SK-N-MC (cell line): ENCODE results near the gene CD34.
"Not testable (repeated sequence)": the region's sequence is repeated elsewhere in the genome, so short reads cannot be mapped to it uniquely, and the experiment has no call there.

Source experiments
- DNase-seq: peaks from one replicate; pipeline ENCODE4 v3.0.0-alpha.2; 2011; ENCODE audit warnings: low read depth, low spot score
- H3K27ac ChIP-seq: fragments of 200-600 bp; sonication (generic); 2 replicates; pipeline ENCODE4 v1.5.1; 2016; ENCODE audit warnings: mixed run types
- H3K36me3 ChIP-seq: fragments of 200-600 bp; sonication (generic); 2 replicates; pipeline ENCODE4 v1.6.1; 2017; ENCODE audit warnings: antibody characterized with exemption, low read length, mixed read lengths; ENCODE audit not compliant: insufficient read depth
- H3K4me3 ChIP-seq: fragments of 200-600 bp; sonication (generic); 2 replicates; pipeline ENCODE4 v1.5.1; 2016
- H3K9ac ChIP-seq: fragments of 200-600 bp; sonication (generic); 2 replicates; pipeline ENCODE4 v1.8.0; 2017; ENCODE audit warnings: mixed run types, mixed read lengths; ENCODE audit not compliant: insufficient read length
- H3K9me3 ChIP-seq: fragments of 200-600 bp; sonication (generic); 2 replicates; pipeline ENCODE4 v1.6.1; 2017; ENCODE audit warnings: low read depth, mild to moderate bottlenecking, antibody characterized with exemption, low read length, moderate library complexity, mixed read lengths
- EZH2 ChIP-seq: fragments of 200-600 bp; sonication (generic); IDR thresholded peaks from one replicate; pipeline ENCODE4 v1.6.1; 2017; ENCODE audit warnings: antibody characterized with exemption
- FOXP2 ChIP-seq: optimal IDR thresholded peaks from 2 replicates; pipeline ENCODE3; 2011; ENCODE audit warnings: mild to moderate bottlenecking, moderate library complexity; ENCODE audit not compliant: insufficient read depth; ENCODE audit errors: extremely low read length, control extremely low read depth
- POLR2AphosphoS5 ChIP-seq: IDR thresholded peaks from 2 replicates; pipeline ENCODE4 v1.6.1; 2012; ENCODE audit warnings: mild to moderate bottlenecking, low read depth, low read length, borderline replicate concordance

Gene CD34

DNA sequence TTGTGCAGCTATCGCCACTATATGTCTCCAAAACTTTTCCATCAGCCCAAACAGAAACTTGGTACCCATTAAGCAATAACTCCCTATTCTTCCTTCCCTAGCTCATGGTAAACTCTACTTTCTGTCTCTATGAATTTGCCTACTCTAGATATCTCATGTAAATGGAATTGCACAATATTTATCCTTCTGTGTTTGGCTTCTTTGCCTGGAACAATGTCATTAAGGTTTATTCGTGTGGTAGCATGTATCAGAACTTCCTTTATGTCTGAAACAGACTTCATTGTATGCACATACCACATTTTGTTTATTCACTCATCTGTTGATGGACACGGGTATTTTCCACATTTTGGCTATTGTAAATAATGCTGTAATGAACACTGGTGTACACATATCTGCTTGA, 40.7 kb upstream of the CD34 start:
- H3K36me3 ChIP-seq = no peaks in the 10 kb centered on the region

DNA sequence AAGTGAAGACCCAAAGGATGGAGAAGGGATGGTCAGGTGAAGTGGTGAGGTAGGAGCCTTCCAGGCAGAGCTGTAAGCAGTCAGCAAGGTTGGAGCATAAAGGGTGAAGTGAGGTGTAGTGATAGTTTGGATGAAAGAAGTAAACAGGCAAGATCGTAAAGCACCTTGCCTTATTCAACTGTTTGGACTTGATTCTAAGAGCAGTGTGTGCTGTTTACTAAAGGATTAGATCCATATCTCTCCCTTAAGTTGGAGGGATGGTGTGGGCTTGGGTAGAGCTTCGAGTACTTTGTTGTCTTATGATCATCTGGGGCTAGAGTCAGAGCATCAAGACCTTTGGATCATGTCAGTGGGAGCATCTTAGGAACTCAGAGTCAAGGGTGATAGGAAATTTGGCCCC, 39.8 kb upstream of the CD34 start:
- H3K9ac ChIP-seq = no peak overlapping the region
- H3K27ac ChIP-seq = no peak overlapping the region
- TF ChIP-seq EZH2 (no peak), FOXP2 (no peak), POLR2AphosphoS5 (no peak)
- H3K9me3 ChIP-seq = no peaks in the 10 kb centered on the region
- H3K4me3 ChIP-seq = no peak overlapping the region
- no peak for DNase-seq
- no peaks in the 10 kb centered on the region for H3K36me3 ChIP-seq

More for the DNA sequence above, 40.7 kb upstream of the CD34 start:
- Histone ChIP-seq H3K27ac (no peak overlapping the region), H3K4me3 (no peak overlapping the region), H3K9ac (no peak overlapping the region), H3K9me3 (no peaks in the 10 kb centered on the region)
- TF ChIP-seq EZH2 = no peak
- TF ChIP-seq POLR2AphosphoS5 = no peak
- no peak for DNase-seq

DNA sequence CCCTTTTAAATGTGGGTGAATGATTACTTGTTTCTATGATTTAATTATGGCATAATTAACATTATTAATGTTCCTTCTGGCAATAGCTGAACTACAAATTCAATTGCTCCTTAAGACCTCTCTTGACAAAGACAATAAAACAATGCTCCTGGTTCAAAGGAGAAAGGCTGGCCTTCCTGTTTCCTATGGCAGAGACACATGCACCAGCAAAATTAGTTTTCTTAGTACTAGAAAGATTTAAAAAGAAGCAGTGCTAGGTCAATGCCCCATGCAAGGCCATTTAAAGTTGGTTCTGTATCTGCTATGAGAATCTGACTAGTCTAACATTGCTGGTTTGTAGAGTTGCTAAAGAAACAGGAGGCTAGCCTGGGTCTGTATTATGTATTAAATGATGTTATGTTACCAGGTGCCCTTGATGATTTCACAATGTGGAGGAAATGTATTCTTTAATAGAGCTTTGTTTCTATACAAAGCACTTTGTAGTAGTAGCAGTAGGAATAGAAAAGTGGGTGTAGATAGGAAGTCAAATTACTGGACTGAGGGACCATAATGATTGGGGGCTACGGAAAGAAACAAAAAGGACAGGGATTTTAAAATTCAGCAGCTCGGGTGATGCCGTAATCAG, 38.8 kb upstream of the CD34 start:
- Histone ChIP-seq H3K9me3 (no peaks in the 10 kb centered on the region), H3K4me3 (no peak overlapping the region), H3K27ac (no peak overlapping the region), H3K36me3 (no peaks in the 10 kb centered on the region), H3K9ac (no peak overlapping the region)
- DNase-seq = no peak
- no peak for TF ChIP-seq EZH2
- TF ChIP-seq POLR2AphosphoS5 = no peak
- no peak for TF ChIP-seq FOXP2

DNA sequence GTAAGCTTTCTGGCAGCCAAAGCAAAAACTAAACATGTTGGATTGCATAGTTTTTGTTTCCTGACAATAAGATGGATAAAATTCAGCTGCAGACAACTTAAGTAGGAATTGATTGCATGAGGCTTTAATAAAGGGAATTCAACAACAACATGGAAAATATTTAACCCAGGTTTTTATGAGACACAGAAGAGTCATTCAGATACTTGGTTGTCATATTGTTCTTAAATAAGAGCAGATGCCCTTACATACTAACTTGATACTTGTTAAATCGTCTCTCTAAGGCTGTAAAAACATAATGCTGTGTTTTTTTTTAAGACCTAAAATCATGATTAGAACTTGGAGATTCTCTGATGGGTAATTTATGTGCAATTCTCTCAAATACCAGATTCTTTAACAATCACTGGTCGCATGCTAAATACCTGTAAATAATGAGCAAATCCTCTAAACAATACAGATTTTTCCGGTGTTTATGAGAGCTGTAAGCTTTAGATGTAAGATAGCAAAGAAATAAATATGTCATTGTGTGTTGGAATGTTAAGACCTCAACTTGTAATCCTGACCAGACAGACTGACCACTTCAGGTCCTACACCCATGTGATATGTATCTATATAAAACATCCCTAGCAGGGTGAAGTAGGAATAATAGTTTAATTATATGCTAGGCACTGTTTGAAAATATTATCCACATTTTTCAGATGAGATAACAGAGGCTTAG, 37.8 kb upstream of the CD34 start:
- no peak overlapping the region for H3K27ac ChIP-seq
- no peaks in the 10 kb centered on the region for H3K36me3 ChIP-seq
- TF ChIP-seq FOXP2 = no peak
- TF ChIP-seq EZH2 = no peak
- no peak for TF ChIP-seq POLR2AphosphoS5
- no peak for DNase-seq
- no peak overlapping the region for H3K9ac ChIP-seq
- no peak overlapping the region for H3K4me3 ChIP-seq
- H3K9me3 ChIP-seq = no peaks in the 10 kb centered on the region

DNA sequence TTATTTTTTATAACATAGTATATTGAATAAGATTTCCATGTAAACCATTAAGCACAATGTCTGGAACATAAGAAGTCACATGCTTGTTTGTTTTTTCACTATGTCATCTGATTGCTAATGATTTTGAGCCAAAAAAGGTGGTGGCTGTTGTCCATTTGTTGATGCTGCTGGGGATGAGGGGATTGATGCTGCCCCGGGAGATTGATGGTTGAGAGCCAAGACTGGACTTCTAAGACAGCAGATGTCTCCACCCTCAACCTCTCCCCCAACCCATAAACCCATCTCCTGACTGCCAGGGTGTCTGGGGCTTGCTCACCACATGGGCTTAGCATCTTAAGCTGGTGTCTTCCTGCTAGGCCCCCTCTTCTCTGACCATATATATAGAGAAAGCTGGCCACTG, 35.8 kb upstream of the CD34 start:
- H3K36me3 ChIP-seq = no peaks in the 10 kb centered on the region
- no peak overlapping the region for H3K9ac ChIP-seq
- no peak for DNase-seq
- no peaks in the 10 kb centered on the region for H3K9me3 ChIP-seq
- no peak overlapping the region for H3K27ac ChIP-seq
- TF ChIP-seq EZH2 (no peak), POLR2AphosphoS5 (no peak), FOXP2 (no peak)
- H3K4me3 ChIP-seq = no peak overlapping the region

DNA sequence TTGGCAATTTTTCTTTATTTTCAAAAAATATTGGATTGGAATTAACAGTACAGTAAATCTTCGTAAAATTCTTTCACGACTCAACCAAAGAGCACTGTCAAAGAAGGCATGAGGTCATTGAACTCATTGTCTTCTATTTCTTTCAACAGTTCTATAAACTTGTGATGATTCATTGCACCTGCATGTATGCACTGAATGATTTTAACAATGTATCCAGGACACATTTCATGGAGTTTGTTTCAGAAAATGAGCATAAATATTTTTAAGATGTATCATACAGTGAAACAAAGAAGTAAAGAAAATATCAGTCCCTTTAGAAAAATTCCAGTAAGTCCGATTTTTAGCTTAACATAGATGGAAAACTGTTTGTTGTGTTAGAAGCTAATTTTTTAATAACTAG, 33.6 kb upstream of the CD34 start:
- no peak overlapping the region for H3K9ac ChIP-seq
- H3K4me3 ChIP-seq = no peak overlapping the region
- no peak overlapping the region for H3K27ac ChIP-seq
- no peak for TF ChIP-seq FOXP2
- TF ChIP-seq EZH2 = no peak
- no peak for TF ChIP-seq POLR2AphosphoS5
- DNase-seq = no peak
- H3K36me3 ChIP-seq = no peaks in the 10 kb centered on the region
- H3K9me3 ChIP-seq = no peaks in the 10 kb centered on the region

DNA sequence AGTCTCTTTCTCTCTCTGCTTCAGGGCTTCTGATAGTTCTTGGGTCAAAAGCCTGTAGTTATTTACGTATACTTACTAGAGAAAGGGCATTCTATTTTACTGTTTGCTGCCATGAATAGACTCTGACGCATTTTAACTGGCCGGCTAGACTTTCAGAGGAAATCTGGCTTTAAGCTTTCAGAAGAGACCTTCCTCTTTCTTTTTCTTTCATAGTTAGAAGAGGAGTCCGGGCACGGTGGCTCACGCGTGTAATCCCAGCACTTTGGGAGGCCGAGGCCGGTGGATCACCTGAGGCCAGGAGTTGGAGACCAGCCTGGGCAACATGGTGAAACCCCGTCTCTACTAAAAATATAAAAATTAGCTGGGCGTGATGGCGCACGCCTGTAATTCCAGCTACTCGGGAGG, 31.4 kb upstream of the CD34 start:
- not testable (repeated sequence) for H3K9me3 ChIP-seq, H3K27ac ChIP-seq, H3K4me3 ChIP-seq, DNase-seq, H3K36me3 ChIP-seq, H3K9ac ChIP-seq

DNA sequence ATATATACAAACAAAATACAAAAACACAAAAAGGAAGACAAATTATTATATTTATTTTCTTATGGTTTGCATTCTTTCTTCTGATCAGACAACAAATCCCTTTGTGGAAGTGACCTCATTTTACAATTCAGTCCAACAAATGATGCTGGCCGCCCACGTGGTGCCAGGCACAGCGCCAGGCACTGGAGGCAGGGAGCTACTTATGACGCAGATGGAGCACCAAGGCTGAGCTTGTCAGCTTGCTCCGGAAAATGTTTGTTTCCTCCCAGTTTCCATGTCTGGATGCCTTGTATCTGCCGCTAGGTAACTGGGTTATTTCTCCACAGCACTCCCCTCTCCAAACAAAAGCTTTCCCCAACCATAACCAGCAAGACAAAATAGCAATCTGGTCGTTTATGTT, 30.7 kb upstream of the CD34 start:
- Histone ChIP-seq H3K36me3 (no peaks in the 10 kb centered on the region), H3K27ac (no peak overlapping the region), H3K9me3 (no peaks in the 10 kb centered on the region), H3K4me3 (no peak overlapping the region), H3K9ac (no peak overlapping the region)
- TF ChIP-seq EZH2 = no peak
- TF ChIP-seq FOXP2 = no peak
- no peak for TF ChIP-seq POLR2AphosphoS5
- no peak for DNase-seq

DNA sequence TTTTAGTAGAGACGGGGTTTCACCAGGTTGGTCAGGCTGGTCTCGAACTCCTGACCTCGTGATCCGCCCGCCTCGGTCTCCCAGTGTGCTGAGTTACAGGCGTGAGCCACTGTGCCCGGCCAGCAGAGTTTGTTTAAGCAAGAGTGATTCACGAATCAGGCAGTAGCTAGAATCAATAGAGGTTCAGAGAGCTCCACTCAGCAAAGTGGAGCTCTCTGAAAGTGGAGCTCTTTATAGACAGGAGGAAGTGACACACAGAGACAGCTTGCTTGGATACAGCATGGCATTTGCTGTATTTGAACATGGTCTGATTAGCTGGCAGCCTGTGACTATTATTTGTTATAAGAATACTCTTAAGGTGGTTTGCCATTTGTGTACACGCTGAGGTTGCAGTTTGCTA, 27.1 kb upstream of the CD34 start:
- DNase-seq = no peak
- no peaks in the 10 kb centered on the region for H3K36me3 ChIP-seq
- no peaks in the 10 kb centered on the region for H3K9me3 ChIP-seq
- no peak for TF ChIP-seq POLR2AphosphoS5
- no peak for TF ChIP-seq EZH2
- TF ChIP-seq FOXP2 = no peak
- no peak overlapping the region for H3K9ac ChIP-seq
- H3K27ac ChIP-seq = no peak overlapping the region
- no peak overlapping the region for H3K4me3 ChIP-seq
